Tibial nerve (tissue), 4 donors: ENCODE measurements around the gene FCGR1A. TPM values are rescaled to one million over a fixed set of nuclear protein-coding genes. Genes with fewer than 3 reads are reported as not detected.
A peak's percentile ranks its signal among the peaks of the same experiment; 100 is the strongest.
"Not testable (repeated sequence)": the region's sequence is repeated elsewhere in the genome, so short reads cannot be mapped to it uniquely, and the experiment has no call there.

Experiments
- DNase-seq, 2 donors: peaks; one replicate each; pipeline ENCODE4 v3.0.0-alpha.2; 2019; ENCODE audit warnings: low spot score in 2 of 2
- H3K27ac ChIP-seq, 4 donors: fragments of 200-600 bp; sonication (generic) in 3 of 4; one replicate each; pipeline ENCODE4 v1.5.1; 2017 to 2019; ENCODE audit warnings: mild to moderate bottlenecking in 1 of 4
- H3K27me3 ChIP-seq, 2 donors: fragments of 200-600 bp; sonication (generic) in 1 of 2; one replicate each; pipeline versions ENCODE4 v1.5.1 to v1.6.0; 2017 to 2019
- H3K36me3 ChIP-seq, 3 donors: fragments of 200-600 bp; sonication (generic); one replicate each; pipeline ENCODE4 v1.5.1; 2018 to 2019
- H3K4me1 ChIP-seq, 4 donors: fragments of 200-600 bp; sonication (generic) in 3 of 4; one replicate each; pipeline ENCODE4 v1.5.1; 2017 to 2019
- H3K4me3 ChIP-seq, 4 donors: fragments of 200-600 bp; sonication (generic) in 3 of 4; one replicate each; pipeline ENCODE4 v1.5.1; 2017 to 2019; ENCODE audit warnings: mild to moderate bottlenecking in 1 of 4, moderate library complexity in 1 of 4
- H3K9me3 ChIP-seq, 4 donors: fragments of 200-600 bp; sonication (generic) in 3 of 4; one replicate each; pipeline ENCODE4 v1.5.1; 2017 to 2019
- WGBS, 2 donors: methylation state at CpG; one replicate each; pipeline ENCODE4 v1.1.5; 2018; 5-methylcytosine and 5-hydroxymethylcytosine counted together
- total RNA-seq, 4 donors: library from RNA; depleted of rRNA; stranded (reverse); fragments of >200 nt; gene quantifications; one replicate each; pipeline ENCODE4 v1.1.0, GENCODE V29; 2016
- TF ChIP-seq, protein P1 (sequence below), 5 experiments: fragments of 200-600 bp in 3 of 5; fragments of 450-650 bp in 2 of 5; sonication (generic) in 3 of 5; IDR thresholded peaks; one replicate each; pipeline ENCODE4 v1.5.1; 2016 to 2019; ENCODE audit warnings: antibody characterized with exemption in 5 of 5, mild to moderate bottlenecking in 3 of 5, moderate library complexity in 2 of 5

Gene FCGR1A
- total RNA-seq, 4 donors from 2014 or later, result 1.4 to 22.5 (median 3.7) TPM

DNA sequence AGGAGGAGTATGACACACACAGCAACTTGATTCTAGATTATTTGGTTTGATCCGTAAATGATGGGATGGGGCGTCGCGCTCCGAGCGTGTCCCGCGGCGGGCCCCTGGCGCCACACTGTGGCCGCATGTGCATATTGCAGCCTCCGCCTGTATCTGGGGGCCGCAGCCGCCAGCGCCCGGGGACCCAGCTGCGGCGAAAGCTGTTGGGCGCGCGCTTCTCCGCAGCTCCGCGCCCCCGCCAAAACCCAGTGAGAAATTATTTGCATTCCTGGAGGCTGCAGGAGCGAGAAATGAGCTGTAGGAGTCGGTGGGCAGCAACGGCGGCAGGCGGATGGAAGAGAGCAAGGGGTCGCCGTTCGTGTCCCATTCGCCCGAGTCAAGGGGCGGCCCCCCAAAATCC is 10.0 kb downstream of the FCGR1A start:
- TF ChIP-seq, protein P1, sequence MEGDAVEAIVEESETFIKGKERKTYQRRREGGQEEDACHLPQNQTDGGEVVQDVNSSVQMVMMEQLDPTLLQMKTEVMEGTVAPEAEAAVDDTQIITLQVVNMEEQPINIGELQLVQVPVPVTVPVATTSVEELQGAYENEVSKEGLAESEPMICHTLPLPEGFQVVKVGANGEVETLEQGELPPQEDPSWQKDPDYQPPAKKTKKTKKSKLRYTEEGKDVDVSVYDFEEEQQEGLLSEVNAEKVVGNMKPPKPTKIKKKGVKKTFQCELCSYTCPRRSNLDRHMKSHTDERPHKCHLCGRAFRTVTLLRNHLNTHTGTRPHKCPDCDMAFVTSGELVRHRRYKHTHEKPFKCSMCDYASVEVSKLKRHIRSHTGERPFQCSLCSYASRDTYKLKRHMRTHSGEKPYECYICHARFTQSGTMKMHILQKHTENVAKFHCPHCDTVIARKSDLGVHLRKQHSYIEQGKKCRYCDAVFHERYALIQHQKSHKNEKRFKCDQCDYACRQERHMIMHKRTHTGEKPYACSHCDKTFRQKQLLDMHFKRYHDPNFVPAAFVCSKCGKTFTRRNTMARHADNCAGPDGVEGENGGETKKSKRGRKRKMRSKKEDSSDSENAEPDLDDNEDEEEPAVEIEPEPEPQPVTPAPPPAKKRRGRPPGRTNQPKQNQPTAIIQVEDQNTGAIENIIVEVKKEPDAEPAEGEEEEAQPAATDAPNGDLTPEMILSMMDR (IDR thresholded peaks at IDR 0.05), result peak in 2 of 5 experiments; percentile 45 to 71
- not testable (repeated sequence) for H3K4me1 ChIP-seq, DNase-seq, H3K36me3 ChIP-seq, H3K9me3 ChIP-seq, H3K27me3 ChIP-seq
- peak overlapping the region; percentile 52 to 62 (median 61) for H3K4me3 ChIP-seq
- peak overlapping the region; percentile 68 to 89 (median 88) for H3K27ac ChIP-seq
- 0% methylated on average over 14 of the region's 36 CpGs; no CpG with 5 or more reads in 1 of the 2 donors for WGBS, 2 donors

DNA sequence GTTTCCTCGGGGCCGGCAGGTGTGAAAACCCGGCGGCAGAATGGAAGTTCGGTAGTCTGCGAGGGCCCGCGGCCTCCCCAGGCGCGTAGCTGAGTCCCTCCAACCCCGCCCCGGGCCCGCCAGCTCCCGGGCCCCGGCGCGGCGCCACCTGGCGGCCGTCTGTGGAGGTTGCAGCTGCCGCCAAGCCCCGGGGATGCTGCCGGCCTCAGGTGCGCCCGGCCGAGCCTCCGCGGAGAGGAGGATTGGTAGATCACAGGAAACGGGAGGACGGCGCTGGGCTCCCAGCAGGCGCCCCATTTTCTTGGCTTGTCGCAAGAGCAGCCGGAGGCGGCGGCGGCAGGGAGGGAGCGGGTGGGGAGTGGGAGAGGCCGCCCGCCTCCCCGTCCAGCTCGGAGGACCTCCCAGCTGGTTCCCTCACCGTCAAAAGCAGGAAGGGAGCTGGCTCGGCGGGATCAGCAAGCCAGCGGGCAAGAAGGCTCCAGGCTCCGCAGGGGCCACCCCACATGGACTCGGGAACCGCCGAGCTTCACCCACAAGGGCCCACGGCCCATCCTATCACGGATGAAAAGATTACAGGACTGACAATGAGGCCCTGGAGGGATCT is 10.5 kb downstream of the FCGR1A start:
- H3K9me3 ChIP-seq, H3K36me3 ChIP-seq, H3K27me3 ChIP-seq, H3K4me1 ChIP-seq: not testable (repeated sequence)
- H3K27ac ChIP-seq, result peak overlapping the region; percentile 68 to 89 (median 88)
- TF ChIP-seq, protein P1 (IDR thresholded peaks at IDR 0.05), result peak; percentile 43 to 91 (median 64)
- peak overlapping the region; percentile 52 to 62 (median 61) for H3K4me3 ChIP-seq
- WGBS, 2 donors, result 34 to 42% methylated on average over 2 to 4 of the region's 52 CpGs
- DNase-seq, result peak; percentile 42 to 53

DNA sequence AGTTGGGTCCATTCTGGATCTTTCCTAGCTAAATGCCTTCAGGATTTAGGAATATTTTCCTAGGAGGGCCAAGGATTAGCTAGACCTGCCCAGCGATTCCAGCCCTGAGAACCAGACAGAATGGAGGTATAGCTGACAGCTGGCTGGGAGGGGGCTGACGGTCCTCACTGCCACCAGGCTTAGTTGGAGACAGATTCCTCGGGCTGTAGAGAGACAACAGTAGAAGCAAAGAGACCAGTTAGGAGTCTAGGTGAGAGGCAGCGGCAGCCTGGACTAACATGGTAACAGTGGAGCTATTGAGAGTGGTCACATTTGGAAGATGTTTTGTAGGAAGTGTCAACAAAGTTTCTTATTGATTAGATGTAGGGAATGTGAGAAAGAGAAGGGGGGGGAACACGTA is 11.4 kb downstream of the FCGR1A start:
- not testable (repeated sequence) for DNase-seq, H3K4me3 ChIP-seq, H3K27ac ChIP-seq, H3K4me1 ChIP-seq, H3K27me3 ChIP-seq, H3K9me3 ChIP-seq, H3K36me3 ChIP-seq
- WGBS, 2 donors, result 80 to 82% methylated on average over 1 of the region's 5 CpGs

DNA sequence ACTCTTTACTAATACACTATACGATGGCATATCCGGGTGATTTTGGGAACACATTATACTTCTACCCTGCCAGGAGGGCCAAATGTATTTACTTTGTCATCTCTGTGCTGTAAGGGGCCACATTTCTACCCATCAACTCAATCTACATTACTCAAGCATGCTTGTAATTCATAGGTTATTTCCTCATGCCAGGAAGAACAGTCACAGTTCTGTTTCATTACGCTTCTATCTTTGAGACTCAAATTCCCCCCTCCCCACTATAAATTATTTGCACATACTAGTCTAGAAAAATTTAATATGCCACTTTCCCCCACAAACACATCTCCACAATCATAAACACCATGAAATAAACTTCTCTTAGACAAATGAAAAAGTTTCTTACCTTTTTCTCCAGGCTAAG is 19.1 kb downstream of the FCGR1A start:
- 72 to 82% methylated on average over 1 of the region's 3 CpGs for WGBS, 2 donors
- not testable (repeated sequence) for H3K27ac ChIP-seq, H3K27me3 ChIP-seq, DNase-seq, H3K36me3 ChIP-seq, H3K4me3 ChIP-seq, H3K4me1 ChIP-seq, H3K9me3 ChIP-seq

DNA sequence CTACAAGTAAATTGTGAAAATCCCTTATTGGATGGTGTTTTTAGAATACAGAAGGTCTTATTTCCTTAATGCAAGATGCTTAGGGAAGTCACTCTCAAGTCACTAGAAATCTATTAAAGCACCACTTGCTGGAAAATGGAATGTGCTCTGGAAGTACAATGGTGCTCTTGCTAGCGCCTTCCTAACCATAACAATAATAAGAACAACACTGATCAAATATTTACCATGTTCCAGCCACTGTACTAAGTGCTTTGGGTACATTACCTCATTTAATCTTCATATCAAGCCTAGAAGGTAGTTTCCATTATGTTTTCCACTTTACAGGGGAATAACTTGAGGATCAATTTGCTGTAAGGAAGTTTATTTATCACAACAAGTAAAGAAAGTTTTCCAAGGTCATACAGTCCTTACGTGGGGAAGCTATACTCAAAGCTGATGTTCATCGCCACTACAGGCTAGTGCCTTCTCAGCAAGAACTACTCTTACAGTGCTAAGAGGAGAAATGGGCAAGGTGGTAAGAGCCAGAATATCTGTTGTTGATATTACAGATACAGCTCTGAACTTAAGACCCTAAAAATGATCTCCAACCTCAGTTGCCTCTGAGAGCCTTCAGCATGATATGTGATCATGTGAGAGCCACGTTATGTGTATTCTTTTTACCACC is 22.1 kb downstream of the FCGR1A start:
- 80% methylated on average over 1 of the region's 4 CpGs; no CpG with 5 or more reads in 1 of the 2 donors for WGBS, 2 donors
- DNase-seq, H3K36me3 ChIP-seq, H3K27ac ChIP-seq, H3K4me1 ChIP-seq, H3K4me3 ChIP-seq, H3K27me3 ChIP-seq, H3K9me3 ChIP-seq: not testable (repeated sequence)

DNA sequence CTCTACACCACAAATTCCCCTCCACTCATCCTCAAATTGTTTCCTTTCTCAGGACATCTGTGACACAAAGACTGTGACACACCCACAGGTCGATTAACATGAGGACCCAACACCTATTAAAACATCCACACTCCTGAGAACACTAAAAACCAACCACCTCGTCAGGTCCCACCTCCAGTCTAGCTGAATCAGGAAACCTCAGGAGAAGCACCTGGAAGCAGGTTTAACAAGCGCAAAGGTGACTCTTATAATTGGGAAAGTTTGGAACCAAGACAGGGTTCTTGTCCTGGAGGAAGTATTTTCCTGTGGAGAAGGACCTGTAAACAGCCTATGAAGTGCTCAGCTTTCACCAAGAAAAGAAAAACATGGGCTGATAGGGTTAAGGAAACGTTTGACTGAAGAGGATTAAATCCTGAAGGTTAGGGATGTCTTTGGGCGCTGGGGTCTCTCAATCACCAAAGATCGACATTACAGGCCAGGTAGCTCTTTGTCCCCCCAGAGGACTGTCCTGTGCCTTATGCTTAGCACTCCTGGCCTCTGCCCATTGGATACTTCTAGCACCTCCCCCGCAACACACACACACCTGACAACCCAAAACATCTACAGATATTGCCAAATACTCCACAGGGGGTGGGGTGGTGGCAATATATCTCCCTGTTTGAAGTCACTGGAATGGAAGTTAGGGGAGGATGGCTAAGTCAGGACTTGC is 28.4 kb downstream of the FCGR1A start:
- H3K36me3 ChIP-seq, H3K4me1 ChIP-seq, H3K27me3 ChIP-seq, H3K9me3 ChIP-seq, DNase-seq, H3K27ac ChIP-seq: not testable (repeated sequence)
- peak overlapping the region in 1 of 4 donors; percentile 57 for H3K4me3 ChIP-seq
- 55 to 56% methylated on average over 7 of the region's 7 CpGs for WGBS, 2 donors

DNA sequence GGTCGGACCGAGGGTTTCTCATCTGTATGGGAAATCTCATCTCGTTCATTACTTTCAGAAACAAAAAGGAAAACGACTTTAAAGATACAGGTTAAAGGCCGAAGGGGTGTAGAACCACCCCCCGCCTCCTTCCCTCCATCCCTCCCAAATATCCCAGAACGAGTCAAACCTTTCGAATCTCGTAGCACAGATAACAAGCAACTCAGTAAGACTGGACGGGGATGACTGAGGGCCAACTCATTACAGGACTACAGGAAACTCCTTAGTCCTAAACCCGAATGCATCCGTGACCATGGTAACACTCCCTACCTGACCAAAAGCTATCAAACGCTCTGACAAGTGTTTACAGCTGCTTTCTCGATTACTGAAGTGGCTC is 29.0 kb downstream of the FCGR1A start:
- 9 to 13% methylated on average over 8 to 11 of the region's 14 CpGs for WGBS, 2 donors

More for the DNA sequence above, 29.0 kb downstream of the FCGR1A start:
- H3K27me3 ChIP-seq, DNase-seq, H3K4me1 ChIP-seq, H3K36me3 ChIP-seq, H3K9me3 ChIP-seq: not testable (repeated sequence)
- Histone ChIP-seq H3K27ac (peak overlapping the region in 2 of 4 donors; percentile 67 to 69), H3K4me3 (peak overlapping the region in 2 of 4 donors; percentile 29 to 57)
